ENCODE results near the gene ADGRG1.

ADGRG1 gene

DNA sequence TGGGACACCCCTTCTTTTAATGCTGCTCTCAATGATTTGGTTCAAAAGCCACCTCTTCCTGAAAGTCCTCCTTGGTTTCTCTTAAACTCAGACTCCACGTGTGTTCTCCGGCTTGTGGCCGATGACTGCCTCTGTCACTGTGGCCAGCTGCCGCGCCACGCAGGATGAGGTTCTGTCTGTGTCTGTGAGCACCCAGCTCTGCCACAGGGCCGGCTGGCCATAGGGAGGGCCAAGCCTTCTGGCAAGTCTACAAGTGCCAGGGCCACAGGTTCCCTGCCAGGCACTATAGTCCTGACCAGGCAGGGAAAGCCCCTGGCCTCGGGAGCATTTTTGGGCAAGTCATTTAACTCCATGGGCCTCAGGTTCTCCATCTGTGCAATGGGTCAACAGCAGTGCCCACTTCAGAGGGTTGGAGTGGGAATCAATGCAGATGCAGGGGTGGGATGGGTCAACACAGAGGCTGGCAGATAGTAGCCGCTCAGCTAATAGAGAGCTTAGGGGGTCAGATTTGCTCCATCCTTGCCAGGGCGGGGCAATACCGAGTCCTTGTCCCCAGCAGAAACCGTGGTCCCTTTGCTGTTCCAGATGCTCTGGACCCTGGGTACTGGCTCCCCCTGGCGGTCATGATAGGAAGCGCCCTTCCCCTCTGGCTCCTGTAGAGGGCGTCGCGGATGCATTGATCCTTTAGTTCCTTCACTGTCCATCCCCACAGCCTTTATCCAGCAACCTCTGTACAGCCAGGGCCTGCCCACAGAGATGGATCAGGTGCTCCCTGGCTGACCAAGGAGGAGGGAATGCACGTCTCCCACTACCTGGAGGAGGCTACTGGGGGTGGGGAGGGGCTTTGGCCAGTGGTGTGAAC lies 20.4 kb downstream of the ADGRG1 start:
- DNase-seq (ENCODE audit: low spot score) = peak; percentile 78

DNA sequence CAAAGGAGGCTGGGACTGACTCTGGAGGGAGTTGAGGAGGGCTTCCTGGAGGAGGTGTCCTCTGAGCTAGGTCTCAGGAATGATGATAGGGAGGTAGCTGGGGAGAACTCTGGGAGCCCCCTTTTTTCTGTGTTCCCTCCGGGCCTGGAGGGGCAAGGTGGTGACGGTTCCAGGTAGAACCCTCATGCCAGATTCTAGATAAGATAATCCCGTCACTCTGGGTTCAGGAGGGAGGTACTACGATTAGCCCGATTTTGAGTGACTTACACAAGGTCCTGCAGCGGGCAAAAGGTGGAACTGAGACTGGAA lies 21.0 kb downstream of the ADGRG1 start:
- DNase-seq (ENCODE audit: low spot score) = no peak

DNA sequence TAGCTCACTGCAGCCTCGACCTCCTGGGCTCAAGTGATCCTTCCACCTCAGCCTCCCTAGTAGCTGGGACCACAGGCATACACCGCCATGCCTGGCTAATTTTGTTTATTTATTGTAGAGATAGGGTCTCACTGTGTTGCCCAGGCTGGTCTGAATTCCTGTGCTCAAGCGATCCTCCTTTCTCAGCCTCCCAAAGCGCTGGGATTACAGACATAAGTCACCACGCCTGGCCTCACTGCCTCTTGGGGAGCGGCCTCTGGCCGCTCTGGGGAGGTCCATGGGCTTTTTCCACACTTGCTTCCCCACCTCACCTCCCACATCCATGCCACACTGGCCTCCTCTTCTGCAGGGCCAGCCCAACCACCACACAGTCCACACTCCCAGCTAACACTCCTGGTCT lies 21.4 kb downstream of the ADGRG1 start:
- DNase-seq (ENCODE audit: low spot score) = no peak

DNA sequence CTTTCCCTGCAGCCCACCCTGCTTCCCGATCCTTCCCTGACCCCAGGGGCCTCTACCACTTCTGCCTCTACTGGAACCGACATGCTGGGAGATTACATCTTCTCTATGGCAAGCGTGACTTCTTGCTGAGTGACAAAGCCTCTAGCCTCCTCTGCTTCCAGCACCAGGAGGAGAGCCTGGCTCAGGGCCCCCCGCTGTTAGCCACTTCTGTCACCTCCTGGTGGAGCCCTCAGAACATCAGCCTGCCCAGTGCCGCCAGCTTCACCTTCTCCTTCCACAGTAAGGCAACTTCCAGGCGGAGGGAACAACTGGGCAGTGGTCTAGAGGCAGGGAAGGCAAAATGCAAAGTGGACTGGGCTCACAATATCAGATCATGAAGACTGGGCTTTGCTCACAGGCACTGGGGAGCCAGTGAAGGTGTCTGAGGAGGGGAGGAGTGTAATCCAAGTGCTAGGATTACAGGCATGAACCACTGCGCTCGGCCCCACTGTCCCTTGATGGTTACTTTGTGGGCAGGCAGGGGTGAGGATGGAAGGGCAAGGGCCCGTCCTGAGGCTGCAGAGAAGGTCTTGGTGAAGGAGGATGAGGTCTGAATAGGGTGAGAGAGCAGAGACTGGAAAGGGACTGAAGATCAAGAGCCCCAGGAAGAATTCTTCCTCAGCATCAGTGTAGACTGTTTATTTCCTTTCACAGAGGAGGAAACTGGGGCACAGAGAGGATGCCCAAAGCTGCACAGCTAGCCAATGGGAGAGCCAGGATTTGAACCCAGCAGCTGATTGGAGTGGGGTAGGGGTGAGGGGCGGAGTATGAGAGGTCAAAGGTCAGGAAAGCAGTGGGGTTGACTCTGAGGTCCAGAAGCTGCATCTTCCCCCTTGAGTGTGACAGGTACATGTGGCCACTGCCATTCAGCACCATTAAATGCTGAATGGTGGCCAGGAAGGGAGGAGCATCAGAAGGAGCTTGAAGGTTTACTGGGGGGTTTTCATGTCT lies 23.2 kb downstream of the ADGRG1 start:
- no peak for DNase-seq (ENCODE audit: low spot score)

DNA sequence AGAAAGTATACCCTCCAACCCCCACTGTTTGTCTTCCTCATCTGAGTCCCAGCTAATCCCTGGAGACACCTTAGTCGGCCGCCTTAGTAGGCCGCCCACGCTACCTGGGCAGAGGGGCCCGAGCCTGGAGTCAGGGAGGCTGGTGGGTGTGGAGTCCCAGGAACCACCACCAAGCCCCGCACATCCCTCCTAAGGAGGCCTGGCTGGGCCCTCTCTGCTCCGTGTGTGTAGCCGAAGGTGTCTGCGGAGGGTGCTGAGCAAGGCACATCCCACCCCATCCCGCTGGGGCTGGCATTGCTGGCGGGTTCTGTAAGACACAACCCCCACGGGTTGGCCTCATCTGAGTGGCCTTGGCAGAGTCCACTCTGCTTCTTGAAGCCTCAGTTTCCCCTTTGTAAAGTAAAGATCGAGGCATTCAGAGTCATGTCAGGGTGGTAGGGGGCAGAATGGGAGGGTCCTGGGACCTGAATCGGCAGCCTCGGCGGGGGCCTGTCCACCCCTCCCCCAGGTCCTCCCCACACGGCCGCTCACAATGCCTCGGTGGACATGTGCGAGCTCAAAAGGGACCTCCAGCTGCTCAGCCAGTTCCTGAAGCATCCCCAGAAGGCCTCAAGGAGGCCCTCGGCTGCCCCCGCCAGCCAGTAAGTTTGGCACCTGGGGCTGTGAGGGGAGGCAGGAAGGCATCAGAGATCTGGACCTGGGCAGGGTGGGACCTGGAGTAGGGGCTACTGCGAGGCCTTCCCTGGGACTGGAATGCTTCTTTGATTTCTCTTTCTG lies 24.5 kb downstream of the ADGRG1 start:
- DNase-seq (ENCODE audit: low spot score) = no peak

DNA sequence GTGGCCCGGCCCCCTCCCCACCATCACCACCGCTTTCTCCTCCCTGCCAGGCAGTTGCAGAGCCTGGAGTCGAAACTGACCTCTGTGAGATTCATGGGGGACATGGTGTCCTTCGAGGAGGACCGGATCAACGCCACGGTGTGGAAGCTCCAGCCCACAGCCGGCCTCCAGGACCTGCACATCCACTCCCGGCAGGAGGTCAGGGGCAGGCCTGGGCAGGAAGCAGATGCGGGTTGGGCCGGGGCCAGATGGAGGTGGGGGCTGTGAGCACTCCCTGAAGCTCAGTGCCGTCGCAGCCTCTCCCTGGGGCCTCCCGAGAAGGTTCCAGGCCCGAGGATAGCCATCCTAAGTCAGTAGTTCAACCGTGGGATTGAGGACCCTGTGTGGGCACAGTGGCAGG lies 25.5 kb downstream of the ADGRG1 start:
- DNase-seq (ENCODE audit: low spot score) = no peak

DNA sequence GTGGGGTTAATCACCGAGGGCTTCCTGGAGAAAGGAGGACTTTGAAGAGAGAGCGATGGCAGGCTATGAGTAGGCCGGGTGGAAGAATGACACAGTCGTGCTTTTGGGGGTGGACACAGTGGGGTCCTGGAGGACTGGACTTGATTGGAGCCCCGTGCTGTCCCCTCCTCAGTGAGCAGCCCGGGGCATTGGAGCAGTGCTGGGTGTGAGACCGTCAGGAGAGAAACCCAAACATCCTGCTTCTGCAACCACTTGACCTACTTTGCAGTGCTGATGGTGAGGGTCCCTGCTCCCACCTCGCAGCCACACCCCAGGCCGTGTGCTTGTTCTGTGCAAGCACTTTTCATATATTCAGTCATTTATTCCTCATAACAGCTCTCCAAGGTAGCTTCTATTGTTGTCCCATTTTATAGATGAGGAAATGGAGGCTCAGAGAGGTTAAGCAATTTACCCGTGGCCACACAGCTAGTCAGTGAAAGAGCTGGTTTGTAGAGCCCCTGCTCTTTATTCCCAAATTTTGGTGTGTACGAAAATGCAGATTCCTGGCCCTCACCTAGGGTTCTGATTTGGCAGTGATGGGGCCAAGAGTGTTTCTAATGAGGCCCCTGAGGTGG lies 28.0 kb downstream of the ADGRG1 start:
- DNase-seq (ENCODE audit: low spot score) = no peak

DNA sequence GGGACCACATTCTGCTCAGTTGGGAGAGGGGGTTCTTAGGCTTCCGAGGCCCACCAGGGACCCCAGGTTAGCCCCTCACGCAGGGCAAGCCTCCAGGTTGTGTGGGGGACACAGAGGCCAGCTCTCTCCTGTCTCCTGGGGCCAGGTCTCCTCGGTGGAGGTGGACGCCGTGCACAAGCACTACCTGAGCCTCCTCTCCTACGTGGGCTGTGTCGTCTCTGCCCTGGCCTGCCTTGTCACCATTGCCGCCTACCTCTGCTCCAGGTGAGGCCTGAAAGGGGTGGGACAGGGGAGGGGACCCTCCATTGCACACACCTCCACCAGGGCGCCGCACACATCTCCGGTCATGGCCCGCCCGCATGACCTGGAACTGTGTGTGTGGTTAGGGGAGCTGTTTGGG lies 28.8 kb downstream of the ADGRG1 start:
- no peak for DNase-seq (ENCODE audit: low spot score)

DNA sequence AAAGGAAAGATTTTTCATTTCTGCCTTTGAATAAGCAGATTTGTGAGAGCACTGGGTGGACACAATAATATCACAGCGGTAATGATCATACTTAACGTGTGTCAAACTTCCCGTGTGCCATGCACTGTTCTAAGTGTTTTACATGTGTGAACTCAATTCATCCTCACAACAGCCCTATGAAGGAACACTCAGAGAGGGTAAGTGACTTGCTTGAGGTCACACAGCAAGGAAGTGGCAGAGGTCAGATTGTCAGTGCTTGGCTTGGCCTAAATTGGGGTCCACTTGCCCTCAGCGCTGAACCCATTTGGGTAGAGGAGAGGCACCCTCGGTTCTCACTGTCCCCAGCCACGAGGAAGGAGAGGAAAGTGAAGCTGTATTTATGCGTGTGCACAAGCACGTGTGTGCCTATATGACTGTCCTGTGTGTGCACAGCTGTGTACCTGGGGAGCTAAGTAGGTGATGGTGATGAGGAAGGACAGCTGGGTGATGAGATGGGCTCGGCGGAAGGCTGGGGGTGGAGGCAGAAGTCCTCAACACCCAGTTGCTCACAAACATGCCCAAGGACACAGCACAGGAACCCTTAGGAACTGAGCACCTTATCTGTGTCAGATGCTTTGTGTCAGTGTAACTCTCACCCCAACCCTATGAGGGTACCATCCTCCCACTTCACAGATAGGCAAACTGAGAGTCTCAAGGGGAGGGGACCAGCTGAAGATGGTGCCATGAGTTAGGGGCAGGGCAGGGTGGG lies 29.9 kb downstream of the ADGRG1 start:
- no peak for DNase-seq (ENCODE audit: low spot score)

DNA sequence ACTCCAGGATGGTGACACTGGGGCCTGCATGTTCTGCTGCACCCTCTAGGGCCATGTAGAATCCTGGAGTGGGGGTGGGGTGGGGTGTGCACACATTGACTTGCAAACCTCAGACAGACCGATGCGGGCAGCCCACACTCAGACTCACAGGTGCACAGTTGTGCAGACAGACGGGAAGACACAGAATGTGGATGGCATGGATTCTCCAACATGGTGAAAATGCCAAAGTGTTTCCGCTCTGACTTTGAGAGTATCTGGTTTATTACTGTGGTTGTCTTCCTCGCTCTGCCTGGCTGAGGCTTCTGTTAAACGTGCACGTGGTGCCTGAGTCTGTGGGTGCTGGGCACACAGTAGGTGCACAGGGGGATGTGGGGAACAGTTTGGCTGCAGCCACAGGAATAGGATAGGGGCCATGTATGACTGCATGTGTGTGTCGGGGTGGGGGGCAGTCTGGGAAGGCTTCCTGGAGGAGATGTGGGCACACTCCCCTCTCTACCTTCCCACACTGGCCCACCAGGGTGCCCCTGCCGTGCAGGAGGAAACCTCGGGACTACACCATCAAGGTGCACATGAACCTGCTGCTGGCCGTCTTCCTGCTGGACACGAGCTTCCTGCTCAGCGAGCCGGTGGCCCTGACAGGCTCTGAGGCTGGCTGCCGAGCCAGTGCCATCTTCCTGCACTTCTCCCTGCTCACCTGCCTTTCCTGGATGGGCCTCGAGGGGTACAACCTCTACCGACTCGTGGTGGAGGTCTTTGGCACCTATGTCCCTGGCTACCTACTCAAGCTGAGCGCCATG lies 30.6 kb downstream of the ADGRG1 start:
- no peak for DNase-seq (ENCODE audit: low spot score)

DNA sequence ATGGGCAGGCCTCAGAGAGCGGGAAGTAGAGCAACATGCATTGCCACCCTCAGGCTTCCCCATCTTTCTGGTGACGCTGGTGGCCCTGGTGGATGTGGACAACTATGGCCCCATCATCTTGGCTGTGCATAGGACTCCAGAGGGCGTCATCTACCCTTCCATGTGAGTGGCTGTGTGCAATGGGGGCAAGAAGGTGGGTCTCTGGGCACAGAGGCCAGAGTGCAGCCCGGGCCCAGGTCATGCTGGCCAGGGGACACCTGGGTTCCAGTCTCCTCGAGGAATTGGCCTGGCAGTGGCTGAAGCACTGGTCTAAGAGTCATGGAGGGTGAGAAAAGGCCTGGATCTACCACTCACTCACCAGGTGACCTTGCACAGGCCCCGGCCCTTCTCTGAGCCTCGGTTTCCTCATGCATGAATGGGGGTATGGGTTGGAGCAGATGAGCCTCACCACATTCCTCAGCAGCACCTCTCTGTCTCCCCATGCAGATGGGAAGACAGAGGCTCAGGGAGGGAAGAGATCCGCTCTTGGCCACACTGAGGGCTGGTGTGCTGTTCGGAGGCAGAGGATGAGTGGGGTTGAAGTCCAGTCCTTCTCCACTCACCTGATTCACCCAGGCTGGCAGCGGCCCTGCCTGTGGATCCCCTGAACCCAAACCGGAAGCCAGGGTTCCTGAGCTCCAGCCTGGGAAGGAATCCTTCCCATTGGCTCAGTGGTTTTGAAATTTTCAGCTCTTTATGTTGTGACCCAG lies 32.5 kb downstream of the ADGRG1 start:
- no peak for DNase-seq (ENCODE audit: low spot score)

DNA sequence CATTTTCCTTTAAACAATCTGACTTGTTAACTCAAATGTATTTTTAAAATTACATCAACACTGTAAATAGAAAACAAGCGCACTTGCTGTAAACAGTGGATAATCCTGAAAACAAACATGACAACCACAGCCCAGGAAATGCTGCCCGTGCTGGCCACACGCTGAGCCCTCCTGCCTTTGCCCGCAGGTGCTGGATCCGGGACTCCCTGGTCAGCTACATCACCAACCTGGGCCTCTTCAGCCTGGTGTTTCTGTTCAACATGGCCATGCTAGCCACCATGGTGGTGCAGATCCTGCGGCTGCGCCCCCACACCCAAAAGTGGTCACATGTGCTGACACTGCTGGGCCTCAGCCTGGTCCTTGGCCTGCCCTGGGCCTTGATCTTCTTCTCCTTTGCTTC lies 33.1 kb downstream of the ADGRG1 start:
- DNase-seq (ENCODE audit: low spot score) = no peak

DNA sequence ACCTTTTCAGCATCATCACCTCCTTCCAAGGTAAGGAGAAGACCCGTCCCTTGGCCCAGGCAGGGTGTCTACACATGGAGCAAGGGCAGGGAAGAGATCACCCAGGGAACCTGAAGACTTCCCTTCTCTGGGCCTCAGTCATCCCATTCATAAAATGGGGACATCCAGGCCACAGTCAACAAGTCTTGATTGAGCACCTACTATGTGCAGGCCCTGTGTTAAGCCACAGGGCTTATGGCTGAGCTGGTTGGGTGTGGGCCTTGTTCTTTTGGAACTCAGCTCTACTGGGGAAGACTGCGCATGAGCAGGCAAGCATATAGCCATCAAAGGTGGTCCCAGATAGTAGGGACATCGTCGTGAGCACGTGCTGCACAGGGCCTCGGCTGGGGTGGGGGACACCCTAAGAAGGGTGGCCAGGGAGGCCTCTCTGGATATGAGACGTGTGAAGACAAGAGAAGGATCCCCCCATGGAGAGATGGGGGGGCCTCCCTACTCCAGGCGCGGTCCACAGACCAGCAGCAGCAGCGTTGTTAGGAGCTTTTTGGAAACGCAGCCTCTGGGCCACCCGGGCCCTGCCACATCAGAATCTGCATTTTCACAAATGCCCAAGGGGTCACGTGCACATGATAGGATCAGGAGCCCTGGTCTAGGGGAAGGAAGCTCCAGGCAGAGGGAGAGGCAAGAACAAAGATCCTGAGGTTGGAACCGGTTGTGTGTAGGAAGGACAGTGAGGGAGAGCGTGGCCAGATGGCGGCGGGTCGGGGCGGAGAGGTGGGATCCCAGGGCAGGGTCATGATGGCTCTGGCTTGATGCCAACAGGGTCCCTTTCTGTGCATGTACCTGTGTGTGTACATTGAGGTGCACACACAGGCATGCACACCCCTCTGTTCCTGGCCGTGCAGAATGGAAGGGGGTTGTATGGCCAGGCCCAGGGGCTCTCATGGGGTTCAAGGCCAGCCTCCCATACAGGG lies 33.8 kb downstream of the ADGRG1 start:
- no peak for DNase-seq (ENCODE audit: low spot score)

DNA sequence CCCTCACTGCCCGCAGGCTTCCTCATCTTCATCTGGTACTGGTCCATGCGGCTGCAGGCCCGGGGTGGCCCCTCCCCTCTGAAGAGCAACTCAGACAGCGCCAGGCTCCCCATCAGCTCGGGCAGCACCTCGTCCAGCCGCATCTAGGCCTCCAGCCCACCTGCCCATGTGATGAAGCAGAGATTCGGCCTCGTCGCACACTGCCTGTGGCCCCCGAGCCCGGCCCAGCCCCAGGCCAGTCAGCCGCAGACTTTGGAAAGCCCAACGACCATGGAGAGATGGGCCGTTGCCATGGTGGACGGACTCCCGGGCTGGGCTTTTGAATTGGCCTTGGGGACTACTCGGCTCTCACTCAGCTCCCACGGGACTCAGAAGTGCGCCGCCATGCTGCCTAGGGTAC lies 35.0 kb downstream of the ADGRG1 start:
- no peak for DNase-seq (ENCODE audit: low spot score)

DNA sequence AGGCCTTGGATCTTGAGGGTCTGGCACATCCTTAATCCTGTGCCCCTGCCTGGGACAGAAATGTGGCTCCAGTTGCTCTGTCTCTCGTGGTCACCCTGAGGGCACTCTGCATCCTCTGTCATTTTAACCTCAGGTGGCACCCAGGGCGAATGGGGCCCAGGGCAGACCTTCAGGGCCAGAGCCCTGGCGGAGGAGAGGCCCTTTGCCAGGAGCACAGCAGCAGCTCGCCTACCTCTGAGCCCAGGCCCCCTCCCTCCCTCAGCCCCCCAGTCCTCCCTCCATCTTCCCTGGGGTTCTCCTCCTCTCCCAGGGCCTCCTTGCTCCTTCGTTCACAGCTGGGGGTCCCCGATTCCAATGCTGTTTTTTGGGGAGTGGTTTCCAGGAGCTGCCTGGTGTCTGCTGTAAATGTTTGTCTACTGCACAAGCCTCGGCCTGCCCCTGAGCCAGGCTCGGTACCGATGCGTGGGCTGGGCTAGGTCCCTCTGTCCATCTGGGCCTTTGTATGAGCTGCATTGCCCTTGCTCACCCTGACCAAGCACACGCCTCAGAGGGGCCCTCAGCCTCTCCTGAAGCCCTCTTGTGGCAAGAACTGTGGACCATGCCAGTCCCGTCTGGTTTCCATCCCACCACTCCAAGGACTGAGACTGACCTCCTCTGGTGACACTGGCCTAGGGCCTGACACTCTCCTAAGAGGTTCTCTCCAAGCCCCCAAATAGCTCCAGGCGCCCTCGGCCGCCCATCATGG lies 35.7 kb downstream of the ADGRG1 start:
- DNase-seq (ENCODE audit: low spot score) = no peak

DNA sequence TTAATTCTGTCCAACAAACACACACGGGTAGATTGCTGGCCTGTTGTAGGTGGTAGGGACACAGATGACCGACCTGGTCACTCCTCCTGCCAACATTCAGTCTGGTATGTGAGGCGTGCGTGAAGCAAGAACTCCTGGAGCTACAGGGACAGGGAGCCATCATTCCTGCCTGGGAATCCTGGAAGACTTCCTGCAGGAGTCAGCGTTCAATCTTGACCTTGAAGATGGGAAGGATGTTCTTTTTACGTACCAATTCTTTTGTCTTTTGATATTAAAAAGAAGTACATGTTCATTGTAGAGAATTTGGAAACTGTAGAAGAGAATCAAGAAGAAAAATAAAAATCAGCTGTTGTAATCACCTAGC lies 36.2 kb downstream of the ADGRG1 start:
- no peak for DNase-seq (ENCODE audit: low spot score)

DNA sequence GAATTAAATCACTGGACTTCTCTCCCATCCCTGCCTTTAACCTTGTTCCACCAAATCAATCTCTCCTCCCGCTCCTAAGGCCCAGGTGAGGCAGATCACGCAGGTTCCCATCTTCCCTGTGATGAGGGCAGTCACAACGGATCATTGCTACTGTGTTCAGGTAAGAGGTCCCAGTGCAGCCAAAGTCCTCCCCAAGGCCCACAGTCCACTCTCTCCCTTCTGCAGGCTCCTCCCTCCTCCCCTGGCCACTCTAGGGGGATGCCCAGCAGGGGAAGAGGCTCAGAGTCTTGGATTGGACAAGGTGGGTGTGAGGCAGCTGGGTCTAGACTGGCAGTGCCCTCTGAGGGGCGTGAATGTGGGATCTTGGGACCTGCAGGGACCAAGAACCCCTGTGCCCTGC lies 37.1 kb downstream of the ADGRG1 start:
- DNase-seq (ENCODE audit: low spot score) = no peak

Data from putamen (tissue), 1 donor.